ENCODE results near the gene BMX. TPM values are rescaled to one million over a fixed set of nuclear protein-coding genes. Genes with fewer than 3 reads are reported as not detected.

BMX gene
- total RNA-seq, 2 donors from 2014 or later, result not detected

- Histone ChIP-seq H3K36me3 (ENCODE audit: control insufficient read depth, insufficient read depth, low read length) (no peaks in the 10 kb centered on the region), H3K9ac (ENCODE audit: extremely low read depth, low read length, poor library complexity, severe bottlenecking) (no peak overlapping the region), H3K4me3 (ENCODE audit: low read length) (no peak overlapping the region), H3K9me3 (ENCODE audit: control insufficient read depth, low read length) (no peaks in the 10 kb centered on the region), H3K4me1 (ENCODE audit: control insufficient read depth, insufficient read depth, low read length) (no peaks in the 10 kb centered on the region), H3K27me3 (ENCODE audit: control insufficient read depth, insufficient read depth, low read length, poor library complexity, severe bottlenecking) (no peaks in the 10 kb centered on the region), H3K27ac (ENCODE audit: low read depth, low read length) (no peak overlapping the region)
- no peak overlapping the region for H3K27ac Mint-ChIP-seq
- peaks cover 16% of the 10 kb centered on the region for H3K27me3 Mint-ChIP-seq (ENCODE audit: insufficient read depth)
- no peaks in the 10 kb centered on the region for H3K36me3 Mint-ChIP-seq (ENCODE audit: low read depth)
- TF ChIP-seq, protein P1, sequence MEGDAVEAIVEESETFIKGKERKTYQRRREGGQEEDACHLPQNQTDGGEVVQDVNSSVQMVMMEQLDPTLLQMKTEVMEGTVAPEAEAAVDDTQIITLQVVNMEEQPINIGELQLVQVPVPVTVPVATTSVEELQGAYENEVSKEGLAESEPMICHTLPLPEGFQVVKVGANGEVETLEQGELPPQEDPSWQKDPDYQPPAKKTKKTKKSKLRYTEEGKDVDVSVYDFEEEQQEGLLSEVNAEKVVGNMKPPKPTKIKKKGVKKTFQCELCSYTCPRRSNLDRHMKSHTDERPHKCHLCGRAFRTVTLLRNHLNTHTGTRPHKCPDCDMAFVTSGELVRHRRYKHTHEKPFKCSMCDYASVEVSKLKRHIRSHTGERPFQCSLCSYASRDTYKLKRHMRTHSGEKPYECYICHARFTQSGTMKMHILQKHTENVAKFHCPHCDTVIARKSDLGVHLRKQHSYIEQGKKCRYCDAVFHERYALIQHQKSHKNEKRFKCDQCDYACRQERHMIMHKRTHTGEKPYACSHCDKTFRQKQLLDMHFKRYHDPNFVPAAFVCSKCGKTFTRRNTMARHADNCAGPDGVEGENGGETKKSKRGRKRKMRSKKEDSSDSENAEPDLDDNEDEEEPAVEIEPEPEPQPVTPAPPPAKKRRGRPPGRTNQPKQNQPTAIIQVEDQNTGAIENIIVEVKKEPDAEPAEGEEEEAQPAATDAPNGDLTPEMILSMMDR (conservative IDR thresholded peaks at IDR 0.05), result no peak
- DNase-seq, result no peak
- H3K9me3 Mint-ChIP-seq, result no peaks in the 10 kb centered on the region
- H3K4me1 Mint-ChIP-seq, result no peaks in the 10 kb centered on the region
- H3K4me3 Mint-ChIP-seq, result no peak overlapping the region
Observed at GRCh38 chrX:15529165-15529564, 28.6 kb downstream of the BMX start.

GRCh38 chrX:15530318-15530717 is 29.7 kb downstream of the BMX start:
- Histone ChIP-seq H3K9me3 (ENCODE audit: control insufficient read depth, low read length) (no peaks in the 10 kb centered on the region), H3K4me1 (ENCODE audit: control insufficient read depth, insufficient read depth, low read length) (no peaks in the 10 kb centered on the region), H3K4me3 (ENCODE audit: low read length) (no peak overlapping the region), H3K36me3 (ENCODE audit: control insufficient read depth, insufficient read depth, low read length) (no peaks in the 10 kb centered on the region), H3K9ac (ENCODE audit: extremely low read depth, low read length, poor library complexity, severe bottlenecking) (no peak overlapping the region), H3K27ac (ENCODE audit: low read depth, low read length) (no peak overlapping the region), H3K27me3 (ENCODE audit: control insufficient read depth, insufficient read depth, low read length, poor library complexity, severe bottlenecking) (no peaks in the 10 kb centered on the region)
- H3K27ac Mint-ChIP-seq, result no peak overlapping the region
- peaks cover 15% of the 10 kb centered on the region for H3K27me3 Mint-ChIP-seq (ENCODE audit: insufficient read depth)
- TF ChIP-seq, protein P1 (conservative IDR thresholded peaks at IDR 0.05), result no peak
- H3K9me3 Mint-ChIP-seq, result no peaks in the 10 kb centered on the region
- H3K4me3 Mint-ChIP-seq, result no peak overlapping the region
- WGBS, 2 experiments (ENCODE audit: insufficient coverage in 1 of 2, insufficient read length in 1 of 2), result 91% methylated on average over 6 of the region's 6 CpGs; no CpG with 5 or more reads in 1 of the 2 experiments
- H3K36me3 Mint-ChIP-seq (ENCODE audit: low read depth), result no peaks in the 10 kb centered on the region
- no peaks in the 10 kb centered on the region for H3K4me1 Mint-ChIP-seq
- peak; percentile 51 for DNase-seq

GRCh38 chrX:15546745-15547144 is 46.1 kb downstream of the BMX start:
- H3K27me3 Mint-ChIP-seq (ENCODE audit: insufficient read depth), result peaks cover 10% of the 10 kb centered on the region
- no peaks in the 10 kb centered on the region for H3K27me3 ChIP-seq (ENCODE audit: control insufficient read depth, insufficient read depth, low read length, poor library complexity, severe bottlenecking)
- no peak overlapping the region for H3K4me3 Mint-ChIP-seq
- H3K36me3 Mint-ChIP-seq (ENCODE audit: low read depth), result no peaks in the 10 kb centered on the region
- no peak for DNase-seq
- no peak overlapping the region for H3K27ac ChIP-seq (ENCODE audit: low read depth, low read length)
- no peaks in the 10 kb centered on the region for H3K4me1 Mint-ChIP-seq
- TF ChIP-seq, protein P1 (conservative IDR thresholded peaks at IDR 0.05), result no peak
- WGBS, 2 experiments (ENCODE audit: insufficient coverage in 1 of 2, insufficient read length in 1 of 2), result 84 to 100% methylated on average over 1 to 5 of the region's 5 CpGs
- H3K9me3 Mint-ChIP-seq, result no peaks in the 10 kb centered on the region
- H3K36me3 ChIP-seq (ENCODE audit: control insufficient read depth, insufficient read depth, low read length), result no peaks in the 10 kb centered on the region
- H3K9ac ChIP-seq (ENCODE audit: extremely low read depth, low read length, poor library complexity, severe bottlenecking), result no peak overlapping the region
- no peak overlapping the region for H3K4me3 ChIP-seq (ENCODE audit: low read length)
- H3K9me3 ChIP-seq (ENCODE audit: control insufficient read depth, low read length), result no peaks in the 10 kb centered on the region
- H3K27ac Mint-ChIP-seq, result no peak overlapping the region
- H3K4me1 ChIP-seq (ENCODE audit: control insufficient read depth, insufficient read depth, low read length), result no peaks in the 10 kb centered on the region
